Keratinocyte (primary cell): ENCODE data around the gene ACBD4.

Experiments
- EZH2 ChIP-seq: IDR thresholded peaks from one replicate; pipeline ENCODE4 v1.6.1; 2012; ENCODE audit warnings: inconsistent platforms, mild to moderate bottlenecking, low read length, moderate library complexity
- TF ChIP-seq, protein P1 (sequence below), 3 experiments: IDR thresholded peaks in 1 of 3; conservative IDR thresholded peaks in 1 of 3; optimal IDR thresholded peaks in 1 of 3; 2 replicates in 2 of 3; 3 replicates in 1 of 3; pipeline versions ENCODE3 to v1.5.1; 2011; ENCODE audit warnings: low read length in 3 of 3, mild to moderate bottlenecking in 3 of 3, moderate library complexity in 2 of 3, control low read depth in 1 of 3, inconsistent platforms in 1 of 3; ENCODE audit not compliant: insufficient read depth in 2 of 3; ENCODE audit errors: extremely low read depth in 1 of 3

DNA sequence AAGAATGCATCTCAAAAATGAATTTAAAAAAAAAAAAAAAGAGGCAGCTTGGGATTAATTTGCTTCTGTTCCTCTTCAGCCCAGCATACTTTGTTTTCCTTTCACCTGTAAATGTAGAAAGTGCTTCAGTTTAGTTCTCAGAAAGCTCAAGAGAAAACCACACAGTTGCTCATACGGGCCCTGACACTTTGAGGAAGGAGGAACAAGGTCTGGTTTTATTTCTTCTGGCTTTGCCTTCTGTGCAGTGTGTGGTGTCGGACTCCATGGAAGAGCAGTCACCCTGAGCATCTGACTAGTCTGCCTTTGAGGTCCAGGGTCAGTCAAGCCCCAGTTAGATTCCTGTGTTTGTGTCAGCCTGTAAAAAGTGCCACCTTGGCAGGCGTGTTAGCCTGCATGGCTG, 46.7 kb upstream of the ACBD4 start:
- TF ChIP-seq, protein P1, sequence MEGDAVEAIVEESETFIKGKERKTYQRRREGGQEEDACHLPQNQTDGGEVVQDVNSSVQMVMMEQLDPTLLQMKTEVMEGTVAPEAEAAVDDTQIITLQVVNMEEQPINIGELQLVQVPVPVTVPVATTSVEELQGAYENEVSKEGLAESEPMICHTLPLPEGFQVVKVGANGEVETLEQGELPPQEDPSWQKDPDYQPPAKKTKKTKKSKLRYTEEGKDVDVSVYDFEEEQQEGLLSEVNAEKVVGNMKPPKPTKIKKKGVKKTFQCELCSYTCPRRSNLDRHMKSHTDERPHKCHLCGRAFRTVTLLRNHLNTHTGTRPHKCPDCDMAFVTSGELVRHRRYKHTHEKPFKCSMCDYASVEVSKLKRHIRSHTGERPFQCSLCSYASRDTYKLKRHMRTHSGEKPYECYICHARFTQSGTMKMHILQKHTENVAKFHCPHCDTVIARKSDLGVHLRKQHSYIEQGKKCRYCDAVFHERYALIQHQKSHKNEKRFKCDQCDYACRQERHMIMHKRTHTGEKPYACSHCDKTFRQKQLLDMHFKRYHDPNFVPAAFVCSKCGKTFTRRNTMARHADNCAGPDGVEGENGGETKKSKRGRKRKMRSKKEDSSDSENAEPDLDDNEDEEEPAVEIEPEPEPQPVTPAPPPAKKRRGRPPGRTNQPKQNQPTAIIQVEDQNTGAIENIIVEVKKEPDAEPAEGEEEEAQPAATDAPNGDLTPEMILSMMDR (optimal IDR thresholded peaks at IDR 0.05 in 1 of 3, IDR thresholded peaks at IDR 0.05 in 1 of 3, conservative IDR thresholded peaks at IDR 0.05 in 1 of 3; ENCODE audit: extremely low read depth in 1 of 3, insufficient read depth in 2 of 3, low read length in 3 of 3) = no peak
- no peak for TF ChIP-seq EZH2
